Glomerular endothelial cell (primary cell): ENCODE data around the gene MED8. TPM values are rescaled to one million over a fixed set of nuclear protein-coding genes. Genes with fewer than 3 reads are reported as not detected.

Source experiments
- DNase-seq: peaks from one replicate; pipeline ENCODE4 v3.0.0-alpha.2; 2011; ENCODE audit warnings: low read depth, low spot score; ENCODE audit errors: extremely low read depth
- total RNA-seq: library from RNA; depleted of rRNA; stranded (reverse); fragments of >200 nt; gene quantifications from 2 replicates; pipeline ENCODE4 v1.2.3, GENCODE V29; 2015

Gene MED8
- total RNA-seq, 1 donor from 2014 or later = 44.9 TPM

DNA sequence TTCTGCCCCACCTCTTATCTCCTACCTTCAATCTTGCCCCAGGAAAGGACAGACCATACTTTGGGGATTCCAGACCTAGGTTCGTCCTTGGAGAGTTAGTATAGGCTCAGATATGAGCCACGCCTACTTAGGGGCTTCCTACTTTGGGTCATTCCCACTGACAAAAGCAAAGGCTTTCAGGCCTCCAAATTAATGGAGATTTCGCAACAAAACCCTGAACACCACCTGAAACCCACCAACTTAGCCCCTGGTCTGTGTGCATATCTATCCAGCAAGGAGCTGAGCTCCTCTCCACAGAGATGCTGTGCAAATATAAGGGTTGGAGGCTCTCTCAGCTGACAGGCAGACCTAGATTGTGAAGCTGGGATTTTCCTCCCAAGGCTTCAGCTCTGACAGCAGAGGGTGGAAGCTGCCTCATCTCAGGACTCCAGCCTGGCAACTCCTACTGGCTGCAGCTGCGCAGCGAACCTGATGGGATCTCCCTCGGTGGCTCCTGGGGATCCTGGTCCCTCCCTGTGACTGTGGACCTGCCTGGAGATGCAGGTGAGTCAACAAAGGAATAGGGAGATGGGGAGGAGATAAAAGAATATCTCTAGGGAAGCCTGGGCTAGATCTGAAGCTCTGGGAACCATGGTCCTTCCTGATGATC is 49.9 kb downstream of the MED8 start:
- no peak for DNase-seq

- no peak for DNase-seq
Observed at GRCh38 chr1:43338001-43338400, 51.6 kb downstream of the MED8 start.

DNA sequence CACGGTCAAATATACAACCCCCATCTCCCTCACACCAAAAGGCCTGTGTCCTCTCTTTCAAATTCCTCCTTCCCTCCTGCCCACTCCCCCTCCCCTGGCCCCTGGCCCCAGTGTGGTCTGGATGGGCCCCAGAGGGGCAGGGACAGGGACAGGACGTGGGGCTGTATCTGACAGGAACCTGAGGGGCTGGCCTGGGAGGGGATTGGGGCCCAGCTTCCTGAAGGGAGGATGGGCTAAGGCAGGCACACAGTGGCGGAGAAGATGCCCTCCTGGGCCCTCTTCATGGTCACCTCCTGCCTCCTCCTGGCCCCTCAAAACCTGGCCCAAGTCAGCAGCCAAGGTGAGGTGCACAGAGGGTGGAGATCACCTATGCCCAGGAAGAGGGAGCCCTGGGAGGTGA is 52.0 kb downstream of the MED8 start, which contains the start of gene MPL:
TSS of gene MPL (plus strand) at position 231 of the 400 bp plus-strand sequence. CDS start at position 262, 31 bp downstream.
- no peak for DNase-seq

DNA sequence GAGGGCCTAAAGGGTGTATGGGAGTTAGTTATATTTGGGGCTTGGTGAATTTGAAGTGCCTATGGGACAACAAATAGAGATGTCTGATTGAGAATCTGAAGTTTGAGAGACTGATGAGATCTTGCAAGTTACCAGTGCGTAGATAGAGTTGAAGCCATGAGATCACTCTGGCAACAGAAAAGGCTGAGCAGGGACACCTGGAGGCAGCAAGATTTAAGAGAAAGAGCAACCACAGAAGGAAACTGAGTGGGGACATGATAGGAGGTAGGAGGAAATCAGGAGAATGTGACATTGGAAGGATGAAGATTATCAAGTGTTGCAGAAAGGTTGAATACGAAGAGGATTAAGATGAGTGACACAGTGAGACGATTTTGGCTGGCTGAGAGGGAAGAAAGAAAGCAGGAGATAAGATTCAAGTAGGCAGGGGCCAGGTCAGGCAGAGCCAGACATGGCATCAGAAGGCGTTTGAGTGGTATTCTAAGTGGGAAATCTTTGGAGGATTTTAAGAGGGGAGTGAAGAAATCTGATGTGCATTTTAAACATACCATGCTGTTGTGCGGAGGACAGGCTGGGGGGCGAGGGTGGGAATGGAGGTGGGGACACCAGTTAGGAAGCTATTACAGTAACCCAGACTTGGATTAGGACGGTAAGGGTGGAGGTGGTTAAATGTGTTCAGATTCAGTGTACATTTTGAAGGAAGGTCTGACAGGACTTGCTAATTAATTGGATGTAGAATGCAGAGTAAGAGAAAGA is 55.0 kb downstream of the MED8 start:
- no peak for DNase-seq

Other genes with a start within 250 kb of the MED8 start
- gene EBNA1BP2, start 217.5 kb downstream of the MED8 start, total RNA-seq = 91.4 and 93.0 TPM in 2 replicates
- gene CFAP57, start 217.5 kb downstream of the MED8 start, total RNA-seq = 0.23 and 0.29 TPM in 2 replicates
- gene TMEM125, start 119.8 kb downstream of the MED8 start, total RNA-seq = not detected in 2 replicates
- not detected in 2 replicates for gene C1orf210, start 104.2 kb downstream of the MED8 start, total RNA-seq
- gene TIE1, start 88.8 kb downstream of the MED8 start, total RNA-seq = 479 and 640 TPM in 2 replicates
- not detected in 2 replicates for gene MPL, start 52.0 kb downstream of the MED8 start, total RNA-seq
- gene CDC20, start 30.8 kb downstream of the MED8 start, total RNA-seq = 15.2 and 38.9 TPM in 2 replicates
- 89.4 and 95.9 TPM in 2 replicates for gene ELOVL1, start 21.8 kb downstream of the MED8 start, total RNA-seq
- gene SZT2, start 99 bp upstream of the MED8 start, total RNA-seq = 11.3 and 21.8 TPM in 2 replicates
- gene HYI, start 64.1 kb upstream of the MED8 start, total RNA-seq = 236 and 292 TPM in 2 replicates
- 262 and 345 TPM in 2 replicates for gene PTPRF, start 141.1 kb upstream of the MED8 start, total RNA-seq